Ovary (tissue), 9 donors: ENCODE measurements around the gene DIS3L2. TPM values are rescaled to one million over a fixed set of nuclear protein-coding genes. Genes with fewer than 3 reads are reported as not detected.
A peak's percentile ranks its signal among the peaks of the same experiment; 100 is the strongest.

ENCODE experiments used
- DNase-seq, 5 donors: peaks; one replicate each; pipeline ENCODE4 v3.0.0-alpha.2; 2019 to 2020
- H3K27ac ChIP-seq, 2 donors: fragments of 200-600 bp; one replicate each; pipeline versions ENCODE4 v1.5.1 to v1.8.0; 2019 to 2022
- H3K27me3 ChIP-seq: fragments of 200-600 bp; one replicate; pipeline ENCODE4 v1.8.0; 2022
- H3K36me3 ChIP-seq: fragments of 200-600 bp; sonication (generic); one replicate; pipeline ENCODE4 v1.5.1; 2019
- H3K4me1 ChIP-seq: one replicate; pipeline ENCODE4 v1.8.1; 2013; ENCODE audit warnings: mild to moderate bottlenecking, moderate library complexity; ENCODE audit not compliant: insufficient read depth
- H3K4me3 ChIP-seq: fragments of 200-600 bp; sonication (generic); one replicate; pipeline ENCODE4 v1.5.1; 2017
- H3K9me3 ChIP-seq, 2 donors: fragments of 200-600 bp in 1 of 2; sonication (generic) in 1 of 2; one replicate each; pipeline versions ENCODE4 v1.5.1 to v1.8.1; 2013 to 2019; ENCODE audit warnings: mild to moderate bottlenecking in 1 of 2, moderate library complexity in 1 of 2
- EP300 ChIP-seq: sonication (generic); formaldehyde crosslinking; IDR thresholded peaks from one replicate; pipeline ENCODE4 v1.6.1; 2017; ENCODE audit warnings: antibody characterized with exemption
- POLR2A ChIP-seq: fragments of 450-650 bp; IDR thresholded peaks from one replicate; pipeline ENCODE4 v1.6.1; 2017; ENCODE audit warnings: antibody characterized with exemption, mild to moderate bottlenecking, moderate library complexity
- WGBS, 3 donors: extraction: QIAGEN DNeasy Blood & Tissue Kit in 1 of 3; methylation state at CpG; one replicate each; pipeline versions ENCODE4 v1.1.5 to v1.1.7; 2013 to 2017; 5-methylcytosine and 5-hydroxymethylcytosine counted together
- intact Hi-C, 4 donors: fragments of 100-400 bp; cut with DNase I; formaldehyde crosslinking; loops; one replicate each; pipeline versions ENCODE4 v1.11.0 to v1.15.1; 2022 to 2023
- polyA plus RNA-seq, 2 donors: library from polyadenylated mRNA; stranded (reverse); fragments of 200-250 nt in 1 of 2; fragments of 350-450 nt in 1 of 2; fragmentation: Illumina TruSeq in 1 of 2; extraction: RNeasy Lipid Tissue Mini Kit (QIAGEN cat#74804) in 1 of 2; gene quantifications; one replicate each; pipeline ENCODE4 v1.2.3, GENCODE V29; 2013 to 2014
- total RNA-seq, 7 donors: library from RNA; depleted of rRNA in 2 of 7; stranded (reverse); fragments of >200 nt in 2 of 7; fragmentation: NEBNext Ultra II Directional in 3 of 7; extraction: Animal tissue kit (Norgen Biotek cat#: 25700) in 3 of 7; gene quantifications; one replicate each; pipeline versions ENCODE4 v1.1.0 to v1.2.4, GENCODE V29; 2016 to 2023
- TF ChIP-seq, protein P1 (sequence below), 3 donors: fragments of 450-650 bp in 2 of 3; fragments of 200-600 bp in 1 of 3; IDR thresholded peaks; one replicate each; pipeline versions ENCODE4 v1.5.1 to v1.8.0; 2016 to 2022; ENCODE audit warnings: antibody characterized with exemption in 3 of 3, mild to moderate bottlenecking in 1 of 3
- donor health status: DM: no; HTN: no; CAD: no; lungs with moderate emphysema.
- donor health status: DM: no; HTN: no; CAD: no.
- donor health status: Bipolar disorder and iron deficiency.
- donor health status: DM: yes; HTN: yes; CAD: no.
- donor health status: DM: no; HTN: no; CAD: no.
- donor health status: DM: yes; HTN: yes; CAD: no.

DIS3L2 gene
- total and polyA plus RNA-seq, 9 donors: 18.2 to 52.0 (median 32.8) TPM

DNA sequence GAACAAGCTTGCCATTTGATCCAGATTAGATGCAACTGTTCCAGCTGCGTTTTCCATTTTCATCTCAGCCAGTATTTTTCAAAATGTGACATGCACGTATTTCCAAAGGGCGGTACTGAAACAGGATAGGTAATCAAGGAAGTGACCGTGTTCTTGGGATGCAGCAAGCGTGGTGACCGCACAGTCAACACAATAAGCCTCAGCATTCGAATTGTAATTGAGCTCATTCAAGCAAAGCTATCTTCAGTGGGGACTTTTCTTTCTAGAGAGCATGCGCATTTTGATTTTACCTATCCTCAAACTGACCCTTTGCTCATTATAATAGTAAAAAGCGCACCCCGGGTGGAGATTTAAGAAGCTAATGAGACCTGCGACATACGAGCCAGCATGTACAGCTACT lies 413.7 kb downstream of the DIS3L2 start:
- Histone ChIP-seq H3K9me3 (no peaks in the 10 kb centered on the region), H3K27ac (no peak overlapping the region), H3K4me1 (no peaks in the 10 kb centered on the region), H3K36me3 (no peaks in the 10 kb centered on the region), H3K4me3 (no peak overlapping the region), H3K27me3 (no peaks in the 10 kb centered on the region)
- intact Hi-C loops: no loop called here
- 77 to 81% (median 80%) methylated on average over 12 of the region's 12 CpGs for WGBS, 3 donors
- TF ChIP-seq POLR2A (no peak), EP300 (no peak)
- TF ChIP-seq, protein P1, sequence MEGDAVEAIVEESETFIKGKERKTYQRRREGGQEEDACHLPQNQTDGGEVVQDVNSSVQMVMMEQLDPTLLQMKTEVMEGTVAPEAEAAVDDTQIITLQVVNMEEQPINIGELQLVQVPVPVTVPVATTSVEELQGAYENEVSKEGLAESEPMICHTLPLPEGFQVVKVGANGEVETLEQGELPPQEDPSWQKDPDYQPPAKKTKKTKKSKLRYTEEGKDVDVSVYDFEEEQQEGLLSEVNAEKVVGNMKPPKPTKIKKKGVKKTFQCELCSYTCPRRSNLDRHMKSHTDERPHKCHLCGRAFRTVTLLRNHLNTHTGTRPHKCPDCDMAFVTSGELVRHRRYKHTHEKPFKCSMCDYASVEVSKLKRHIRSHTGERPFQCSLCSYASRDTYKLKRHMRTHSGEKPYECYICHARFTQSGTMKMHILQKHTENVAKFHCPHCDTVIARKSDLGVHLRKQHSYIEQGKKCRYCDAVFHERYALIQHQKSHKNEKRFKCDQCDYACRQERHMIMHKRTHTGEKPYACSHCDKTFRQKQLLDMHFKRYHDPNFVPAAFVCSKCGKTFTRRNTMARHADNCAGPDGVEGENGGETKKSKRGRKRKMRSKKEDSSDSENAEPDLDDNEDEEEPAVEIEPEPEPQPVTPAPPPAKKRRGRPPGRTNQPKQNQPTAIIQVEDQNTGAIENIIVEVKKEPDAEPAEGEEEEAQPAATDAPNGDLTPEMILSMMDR (IDR thresholded peaks at IDR 0.05): no peak
- DNase-seq: no peak

DNA sequence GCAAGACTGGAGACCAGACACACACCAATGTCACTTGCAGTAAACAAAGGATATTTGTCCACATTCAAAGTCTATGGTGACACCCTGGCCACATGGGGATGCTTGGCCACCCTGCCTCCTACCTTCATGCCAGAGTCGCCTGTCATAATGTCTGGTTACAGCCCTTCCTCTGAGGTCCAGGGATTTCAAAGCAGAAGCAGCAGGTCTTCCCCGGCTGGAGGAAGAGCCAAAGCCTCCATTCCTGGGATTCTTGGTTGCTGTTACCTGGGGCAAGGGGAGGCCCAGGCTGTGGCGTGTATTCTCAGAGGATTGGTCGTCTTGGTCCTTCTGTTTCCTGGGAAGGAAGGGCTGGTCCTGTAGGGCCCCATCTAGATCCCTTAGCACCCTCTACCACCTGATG lies 414.7 kb downstream of the DIS3L2 start:
- Histone ChIP-seq H3K4me3 (no peak overlapping the region), H3K9me3 (no peaks in the 10 kb centered on the region), H3K4me1 (no peaks in the 10 kb centered on the region), H3K27me3 (no peaks in the 10 kb centered on the region), H3K27ac (no peak overlapping the region), H3K36me3 (no peaks in the 10 kb centered on the region)
- WGBS, 3 donors: 90 to 96% (median 91%) methylated on average over 4 of the region's 4 CpGs
- DNase-seq: peak in 1 of 5 donors; percentile 3
- intact Hi-C loops: no loop called here
- TF ChIP-seq EP300: no peak
- no peak for TF ChIP-seq POLR2A
- TF ChIP-seq, protein P1 (IDR thresholded peaks at IDR 0.05): no peak

- intact Hi-C loops: no loop called here
- H3K4me3 ChIP-seq: no peak overlapping the region
- TF ChIP-seq EP300 (no peak), POLR2A (no peak)
- TF ChIP-seq, protein P1 (IDR thresholded peaks at IDR 0.05): no peak
- no peak overlapping the region for H3K27ac ChIP-seq
- H3K4me1 ChIP-seq: no peaks in the 10 kb centered on the region
- DNase-seq: no peak
- no peaks in the 10 kb centered on the region for H3K36me3 ChIP-seq
- H3K27me3 ChIP-seq: no peaks in the 10 kb centered on the region
- 85 to 91% (median 86%) methylated on average over 7 of the region's 7 CpGs for WGBS, 3 donors
- no peaks in the 10 kb centered on the region for H3K9me3 ChIP-seq
Measured at GRCh38 chr2:232376713-232377112, 415.2 kb downstream of the DIS3L2 start.

DNA sequence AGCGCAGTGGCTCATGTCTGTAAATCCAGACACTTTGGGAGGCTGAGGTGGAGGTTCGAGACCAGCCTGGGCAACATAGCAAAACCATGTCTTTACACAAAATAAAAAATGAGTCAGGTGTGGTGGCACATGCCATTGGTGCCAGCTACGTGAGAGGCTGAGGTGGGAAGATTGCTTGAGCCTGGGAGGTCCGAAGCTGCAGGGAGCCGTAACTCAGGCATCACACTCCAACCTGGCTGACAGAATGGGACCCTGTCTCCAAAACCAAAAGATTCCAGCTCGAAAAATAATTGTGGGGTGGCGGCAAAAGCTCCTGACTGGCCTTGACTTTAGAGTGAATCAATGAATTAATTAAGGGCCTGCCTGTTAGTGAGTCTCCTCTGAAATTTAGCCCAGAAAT lies 415.8 kb downstream of the DIS3L2 start:
- Histone ChIP-seq H3K9me3 (no peaks in the 10 kb centered on the region), H3K27me3 (no peaks in the 10 kb centered on the region), H3K27ac (no peak overlapping the region), H3K36me3 (no peaks in the 10 kb centered on the region), H3K4me1 (no peaks in the 10 kb centered on the region), H3K4me3 (no peak overlapping the region)
- no peak for DNase-seq
- 88 to 92% (median 90%) methylated on average over 7 of the region's 7 CpGs for WGBS, 3 donors
- intact Hi-C loops: no loop called here
- no peak for TF ChIP-seq EP300
- TF ChIP-seq, protein P1 (IDR thresholded peaks at IDR 0.05): no peak
- no peak for TF ChIP-seq POLR2A
